ENCODE measurements around the gene OOSP4A. TPM values are rescaled to one million over a fixed set of nuclear protein-coding genes. Genes with fewer than 3 reads are reported as not detected.

OOSP4A gene
- not detected in 2 replicates for total RNA-seq

DNA sequence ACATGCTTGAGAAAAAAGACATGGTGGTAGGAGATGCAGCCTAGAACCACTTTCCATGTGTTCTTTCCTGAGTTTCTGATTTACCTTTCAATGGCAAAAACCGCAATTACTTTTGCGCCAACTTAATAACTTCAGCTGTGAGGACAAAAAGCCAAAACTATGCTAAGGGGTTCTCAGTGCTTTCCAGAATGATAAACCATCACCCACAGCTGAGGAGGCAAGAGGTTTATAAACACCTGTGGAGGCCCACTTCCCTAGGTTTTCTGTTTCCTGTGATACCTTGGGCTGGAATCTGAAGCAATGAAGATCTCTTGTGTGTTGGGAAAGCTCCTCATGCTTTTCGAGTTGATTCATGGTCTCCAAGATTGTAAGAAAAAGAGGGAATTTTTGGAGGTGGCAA is at the start of gene OOSP4A:
Gene OOSP4A (plus strand): TSS at position 301 of the 400 bp plus-strand sequence. CDS start 0 bp downstream, at position 301.
- no peak for DNase-seq (ENCODE audit: low read depth)
- TF ChIP-seq, protein P1, sequence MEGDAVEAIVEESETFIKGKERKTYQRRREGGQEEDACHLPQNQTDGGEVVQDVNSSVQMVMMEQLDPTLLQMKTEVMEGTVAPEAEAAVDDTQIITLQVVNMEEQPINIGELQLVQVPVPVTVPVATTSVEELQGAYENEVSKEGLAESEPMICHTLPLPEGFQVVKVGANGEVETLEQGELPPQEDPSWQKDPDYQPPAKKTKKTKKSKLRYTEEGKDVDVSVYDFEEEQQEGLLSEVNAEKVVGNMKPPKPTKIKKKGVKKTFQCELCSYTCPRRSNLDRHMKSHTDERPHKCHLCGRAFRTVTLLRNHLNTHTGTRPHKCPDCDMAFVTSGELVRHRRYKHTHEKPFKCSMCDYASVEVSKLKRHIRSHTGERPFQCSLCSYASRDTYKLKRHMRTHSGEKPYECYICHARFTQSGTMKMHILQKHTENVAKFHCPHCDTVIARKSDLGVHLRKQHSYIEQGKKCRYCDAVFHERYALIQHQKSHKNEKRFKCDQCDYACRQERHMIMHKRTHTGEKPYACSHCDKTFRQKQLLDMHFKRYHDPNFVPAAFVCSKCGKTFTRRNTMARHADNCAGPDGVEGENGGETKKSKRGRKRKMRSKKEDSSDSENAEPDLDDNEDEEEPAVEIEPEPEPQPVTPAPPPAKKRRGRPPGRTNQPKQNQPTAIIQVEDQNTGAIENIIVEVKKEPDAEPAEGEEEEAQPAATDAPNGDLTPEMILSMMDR (IDR thresholded peaks at IDR 0.05; ENCODE audit: insufficient read depth, low read length, severe bottlenecking): no peak
- Histone ChIP-seq H3K36me3 (ENCODE audit: control insufficient read depth, insufficient read depth, low read length) (no peaks in the 10 kb centered on the region), H3K4me3 (ENCODE audit: low read depth, low read length) (no peak within 1 kb of the TSS), H3K27me3 (ENCODE audit: control insufficient read depth, insufficient read depth, low read length) (no peaks in the 10 kb centered on the region)
- FAIRE-seq: no peak

DNA sequence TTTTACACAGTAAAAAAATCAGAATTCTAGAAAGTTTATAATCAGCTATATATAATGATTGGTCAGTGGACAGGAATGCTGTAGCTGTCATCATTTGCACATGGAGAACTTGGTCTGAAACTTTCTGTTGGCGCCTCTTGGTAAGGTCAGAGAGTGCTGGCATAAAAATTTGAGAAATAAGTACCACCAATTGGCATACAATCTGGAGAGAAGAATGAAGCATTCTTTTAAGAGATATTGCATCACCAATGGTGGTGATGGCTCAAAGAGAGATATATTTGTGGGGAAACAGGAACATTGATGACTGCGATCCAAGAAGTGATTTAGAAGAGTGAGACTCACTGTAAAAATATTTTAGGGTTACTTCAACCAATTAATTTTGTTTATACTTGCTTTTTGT is 45.4 kb upstream of the OOSP4A start:
- Histone ChIP-seq H3K36me3 (ENCODE audit: control insufficient read depth, insufficient read depth, low read length) (no peaks in the 10 kb centered on the region), H3K4me3 (ENCODE audit: low read depth, low read length) (no peak overlapping the region), H3K27me3 (ENCODE audit: control insufficient read depth, insufficient read depth, low read length) (no peaks in the 10 kb centered on the region)
- DNase-seq (ENCODE audit: low read depth) (peak; percentile 12), FAIRE-seq (no peak)
- TF ChIP-seq, protein P1 (IDR thresholded peaks at IDR 0.05; ENCODE audit: insufficient read depth, low read length, severe bottlenecking): no peak

DNA sequence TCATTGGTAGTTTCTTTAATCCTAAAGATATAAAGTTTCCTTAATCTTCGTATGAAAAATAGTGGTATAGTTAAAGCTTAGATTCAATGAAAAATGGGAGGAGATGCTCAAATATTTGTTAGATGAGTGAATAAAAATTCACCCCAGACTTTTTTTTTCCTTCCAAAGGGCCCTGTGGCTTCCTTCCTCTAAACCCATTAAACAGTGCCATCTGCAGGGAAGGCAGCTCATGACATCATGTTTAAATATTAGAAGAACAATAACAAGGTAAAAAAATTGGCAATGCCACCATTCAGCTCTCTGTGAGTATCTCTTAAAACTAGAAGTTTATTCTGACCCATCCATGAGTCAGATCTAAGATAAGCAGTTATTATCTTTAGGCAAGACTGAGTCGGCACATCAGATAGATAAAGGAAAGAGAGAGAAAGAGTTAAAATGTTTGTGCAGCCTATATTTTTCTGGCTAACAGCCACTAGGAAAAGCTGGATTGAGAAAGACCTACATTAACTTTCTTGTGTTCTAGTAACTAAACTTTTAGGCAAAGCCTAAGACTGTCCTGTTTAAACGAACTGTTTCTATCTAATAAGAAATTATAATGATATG is 44.7 kb upstream of the OOSP4A start:
- TF ChIP-seq, protein P1 (IDR thresholded peaks at IDR 0.05; ENCODE audit: insufficient read depth, low read length, severe bottlenecking): peak; percentile 39
- no peaks in the 10 kb centered on the region for H3K27me3 ChIP-seq (ENCODE audit: control insufficient read depth, insufficient read depth, low read length)
- DNase-seq (ENCODE audit: low read depth) (peak; percentile 67), FAIRE-seq (no peak)
- H3K36me3 ChIP-seq (ENCODE audit: control insufficient read depth, insufficient read depth, low read length): no peaks in the 10 kb centered on the region
- no peak overlapping the region for H3K4me3 ChIP-seq (ENCODE audit: low read depth, low read length)

DNA sequence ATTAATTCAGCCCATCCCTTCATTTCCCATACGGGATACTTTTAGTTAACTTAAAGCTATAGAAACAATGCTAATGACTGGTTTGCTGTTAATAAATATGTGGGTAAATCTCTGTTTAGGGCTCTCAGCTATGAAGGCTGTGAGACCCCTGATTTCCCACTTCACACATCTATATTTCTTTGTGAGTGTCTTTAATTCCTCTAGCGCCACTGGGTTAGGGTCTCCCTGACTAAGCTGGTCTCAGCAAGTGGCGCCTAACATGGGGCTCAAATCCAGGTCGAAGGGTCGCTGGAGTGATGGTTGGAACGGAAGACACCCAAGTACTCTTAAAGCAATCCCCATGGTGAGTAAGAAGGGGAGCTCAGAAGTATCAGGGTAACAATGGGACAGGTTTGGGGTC is 40.0 kb upstream of the OOSP4A start:
- DNase-seq (ENCODE audit: low read depth) (no peak), FAIRE-seq (no peak)
- H3K4me3 ChIP-seq (ENCODE audit: low read depth, low read length): no peak overlapping the region
- TF ChIP-seq, protein P1 (IDR thresholded peaks at IDR 0.05; ENCODE audit: insufficient read depth, low read length, severe bottlenecking): no peak
- no peaks in the 10 kb centered on the region for H3K27me3 ChIP-seq (ENCODE audit: control insufficient read depth, insufficient read depth, low read length)
- H3K36me3 ChIP-seq (ENCODE audit: control insufficient read depth, insufficient read depth, low read length): no peaks in the 10 kb centered on the region

DNA sequence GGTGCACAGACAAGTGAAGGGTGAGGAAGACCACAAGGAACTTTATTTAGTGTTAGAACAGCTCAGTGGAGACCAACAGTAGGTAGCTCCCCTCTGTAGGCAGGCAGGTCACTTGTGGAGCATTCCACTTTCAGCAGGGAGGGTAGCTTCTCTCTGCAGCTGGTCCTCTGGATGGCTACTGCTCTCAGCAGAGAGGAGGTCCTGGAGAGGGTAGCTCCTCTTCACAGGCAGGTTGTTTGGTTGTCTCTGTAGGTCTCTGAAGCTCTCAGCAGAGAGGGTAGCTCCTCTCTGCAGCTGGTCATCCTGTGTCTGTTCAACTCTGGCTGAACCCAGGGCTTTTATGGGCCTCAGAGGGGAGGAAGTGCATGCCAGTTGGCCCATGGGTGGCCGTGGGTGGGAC is 32.1 kb upstream of the OOSP4A start:
- DNase-seq (ENCODE audit: low read depth) (no peak), FAIRE-seq (no peak)
- TF ChIP-seq, protein P1 (IDR thresholded peaks at IDR 0.05; ENCODE audit: insufficient read depth, low read length, severe bottlenecking): no peak
- Histone ChIP-seq H3K36me3 (ENCODE audit: control insufficient read depth, insufficient read depth, low read length) (no peaks in the 10 kb centered on the region), H3K27me3 (ENCODE audit: control insufficient read depth, insufficient read depth, low read length) (no peaks in the 10 kb centered on the region), H3K4me3 (ENCODE audit: low read depth, low read length) (no peak overlapping the region)

DNA sequence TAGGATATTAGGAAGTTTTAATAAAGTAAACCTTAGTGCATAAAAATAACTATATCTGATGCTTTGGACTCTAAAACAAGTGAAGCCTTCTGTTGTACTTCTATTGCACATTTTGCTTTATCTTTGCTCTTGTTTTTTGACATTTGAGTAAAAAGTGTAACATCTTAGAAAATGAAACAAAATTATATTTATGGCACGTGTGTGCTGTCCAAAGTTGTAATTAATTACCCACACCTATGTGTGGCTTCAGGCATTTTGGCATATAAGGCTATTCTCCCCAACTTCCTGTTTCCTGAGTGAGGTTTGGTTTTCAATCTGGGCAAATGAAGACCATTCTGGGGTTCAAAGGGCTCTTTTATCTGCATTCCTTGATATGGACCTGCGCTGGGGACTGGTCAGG is 25.7 kb upstream of the OOSP4A start, which contains the start of gene OOSP1:
Gene OOSP1 (plus strand): TSS at position 301 of the 400 bp plus-strand sequence. CDS start 23 bp downstream, at position 324.
- no peak for FAIRE-seq
- no peak within 1 kb of the TSS for H3K4me3 ChIP-seq (ENCODE audit: low read depth, low read length)
- TF ChIP-seq, protein P1 (IDR thresholded peaks at IDR 0.05; ENCODE audit: insufficient read depth, low read length, severe bottlenecking): no peak
- H3K36me3 ChIP-seq (ENCODE audit: control insufficient read depth, insufficient read depth, low read length): no peaks in the 10 kb centered on the region
- no peaks in the 10 kb centered on the region for H3K27me3 ChIP-seq (ENCODE audit: control insufficient read depth, insufficient read depth, low read length)
- DNase-seq (ENCODE audit: low read depth): no peak

All from bronchial epithelial cell (primary cell).